Left colon (tissue), 2 donors: ENCODE measurements around the gene TMEM132C. TPM values are rescaled to one million over a fixed set of nuclear protein-coding genes. Genes with fewer than 3 reads are reported as not detected.

ENCODE experiments used
- ATAC-seq: fragments of 200-7000 bp; cut with Tn5 transposase; one replicate; pipeline ENCODE4 v1.9.1; 2020; ENCODE audit warnings: mild to moderate bottlenecking, moderate library complexity
- DNase-seq, 2 donors: peaks; one replicate each; pipeline ENCODE4 v3.0.0-alpha.2; 2020
- intact Hi-C, 2 donors: fragments of 100-400 bp; cut with DNase I in 1 of 2; cut with micrococcal nuclease in 1 of 2; formaldehyde crosslinking; loops; one replicate each; pipeline versions ENCODE4 v1.11.2 to v1.14.0; 2022; cut with DNase I, micrococcal nuclease
- total RNA-seq, 2 donors: library from RNA; stranded (reverse); fragmentation: NEBNext Ultra II Directional; extraction: Animal tissue kit (Norgen Biotek cat#: 25700); gene quantifications; one replicate each; pipeline ENCODE4 v1.2.1, GENCODE V29; 2021
- donor health status: DM: no; HTN: no; CAD: no.
- donor health status: DM: yes; HTN: yes; CAD: no.

Gene TMEM132C
- total RNA-seq, 2 donors from 2014 or later = 0.40 to 0.78 TPM

DNA sequence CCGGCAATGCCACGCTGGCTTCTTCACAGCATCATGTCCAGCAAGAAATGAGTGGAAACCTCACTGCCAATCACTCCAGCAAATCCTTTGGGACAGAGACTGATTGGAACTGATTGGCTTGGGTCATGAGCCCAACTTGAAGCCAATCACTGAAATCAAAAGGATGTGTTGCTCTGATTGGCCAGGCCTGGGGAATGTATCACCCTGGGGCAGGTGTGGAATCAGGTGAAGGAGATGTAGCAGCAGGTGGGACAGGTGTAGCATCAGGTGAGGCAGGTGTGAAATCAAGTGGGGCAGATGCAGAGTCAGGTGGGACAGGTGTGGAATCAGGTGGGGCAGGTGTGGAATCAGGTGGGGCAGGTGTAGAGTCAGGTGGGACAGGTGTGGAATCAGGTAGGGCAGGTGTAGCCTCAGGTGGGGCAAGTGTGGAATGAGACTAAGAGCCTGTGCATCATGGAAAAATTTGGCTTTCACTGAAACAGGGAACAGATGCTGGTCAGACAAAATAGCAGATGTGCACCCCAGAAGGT, 350.4 kb downstream of the TMEM132C start:
- intact Hi-C loops = no loop called here
- ATAC-seq (no peak), DNase-seq (no peak)

GRCh38 chr12:128619263-128619662, 352.3 kb downstream of the TMEM132C start:
- DNase-seq (no peak), ATAC-seq (no peak)
- intact Hi-C loops = no loop called here

DNA sequence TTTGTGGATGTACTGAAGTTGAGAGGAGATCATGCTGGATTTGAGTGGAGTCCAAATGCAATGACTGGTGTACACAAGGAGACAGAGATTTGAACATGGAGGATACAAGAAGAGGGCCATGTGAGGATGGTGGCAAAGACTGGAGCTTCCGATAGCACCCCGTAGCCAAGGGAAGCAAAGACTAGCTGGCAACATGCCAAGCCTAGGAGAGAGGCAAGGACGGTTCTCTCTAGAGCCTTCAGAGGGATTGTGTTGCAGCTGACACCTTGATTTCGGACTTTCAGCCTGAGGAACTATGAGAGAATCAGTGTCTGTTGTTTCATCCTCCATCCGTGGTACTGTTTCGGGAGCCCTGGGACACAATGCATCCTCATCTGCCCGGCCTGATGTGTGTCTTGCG, 354.3 kb downstream of the TMEM132C start:
- intact Hi-C loops = no loop called here
- no peak for ATAC-seq
- no peak for DNase-seq

- intact Hi-C loops = no loop called here
- DNase-seq (no peak), ATAC-seq (no peak)
Observed at GRCh38 chr12:128623748-128624147, 356.8 kb downstream of the TMEM132C start.

GRCh38 chr12:128626808-128627320, 359.9 kb downstream of the TMEM132C start:
- no peak for DNase-seq
- intact Hi-C loops = no loop called here
- ATAC-seq = no peak

- intact Hi-C loops = no loop called here
- DNase-seq (no peak), ATAC-seq (no peak)
Observed at GRCh38 chr12:128627659-128628058, 360.7 kb downstream of the TMEM132C start.

GRCh38 chr12:128629979-128630378, 363.0 kb downstream of the TMEM132C start:
- ATAC-seq (no peak), DNase-seq (no peak)
- intact Hi-C loops = no loop called here

GRCh38 chr12:128637642-128638606, 371.0 kb downstream of the TMEM132C start:
- intact Hi-C loops = no loop called here
- ATAC-seq (peak; percentile 32), DNase-seq (no peak)

DNA sequence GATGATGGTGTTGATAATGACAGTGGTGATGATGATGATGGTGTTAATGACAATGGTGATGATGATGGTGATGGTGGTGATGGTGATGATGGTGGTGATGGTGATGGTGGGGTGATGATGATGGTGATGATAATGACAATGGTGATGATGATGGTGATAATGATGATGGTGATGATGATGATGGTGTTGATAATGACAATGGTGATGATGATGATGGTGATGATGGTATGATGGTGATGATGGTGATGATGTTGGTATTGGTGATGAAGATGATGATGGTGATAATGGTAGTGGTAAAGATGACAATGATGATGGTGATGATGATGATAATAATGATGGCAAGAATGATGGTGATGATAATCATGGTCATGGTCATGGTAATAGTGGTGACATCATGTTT, 372.1 kb downstream of the TMEM132C start:
- DNase-seq (no peak), ATAC-seq (no peak)
- intact Hi-C loops = no loop called here

- intact Hi-C loops = no loop called here
- DNase-seq = no peak
- no peak for ATAC-seq
Observed at GRCh38 chr12:128643155-128643554, 376.2 kb downstream of the TMEM132C start.

DNA sequence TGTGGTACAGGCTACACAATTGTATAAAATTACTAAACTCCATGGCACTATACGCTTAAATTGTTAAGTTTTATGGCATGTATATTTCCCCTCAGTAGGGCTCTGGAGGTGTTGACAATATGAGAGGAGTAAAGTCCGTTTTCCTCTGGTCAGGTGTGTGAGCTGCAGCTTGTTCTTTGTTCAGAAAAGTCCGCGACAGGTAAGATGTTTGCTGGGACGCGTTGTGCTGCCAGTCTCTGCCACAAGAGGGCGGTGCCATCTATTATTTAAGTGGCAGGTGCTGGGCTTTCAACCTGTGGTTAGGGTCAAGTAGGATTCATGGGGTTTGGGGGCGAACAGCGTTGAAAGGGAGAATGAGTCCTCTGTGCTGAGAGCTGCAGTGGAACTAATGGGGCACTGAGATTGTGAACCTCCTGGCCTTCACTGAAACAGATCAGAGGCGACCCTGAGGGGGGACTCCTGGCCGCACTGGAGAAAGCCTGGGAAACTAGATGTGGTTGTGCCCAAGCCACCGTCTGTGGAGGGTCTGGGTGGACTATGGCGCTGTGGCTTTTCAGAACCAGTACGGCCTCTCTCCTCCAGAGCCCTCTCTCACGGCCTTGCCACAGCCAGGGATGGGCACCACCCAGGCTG, 377.8 kb downstream of the TMEM132C start:
- DNase-seq (peak; percentile 46 to 85), ATAC-seq (peak; percentile 100)
- intact Hi-C loops = no loop called here

DNA sequence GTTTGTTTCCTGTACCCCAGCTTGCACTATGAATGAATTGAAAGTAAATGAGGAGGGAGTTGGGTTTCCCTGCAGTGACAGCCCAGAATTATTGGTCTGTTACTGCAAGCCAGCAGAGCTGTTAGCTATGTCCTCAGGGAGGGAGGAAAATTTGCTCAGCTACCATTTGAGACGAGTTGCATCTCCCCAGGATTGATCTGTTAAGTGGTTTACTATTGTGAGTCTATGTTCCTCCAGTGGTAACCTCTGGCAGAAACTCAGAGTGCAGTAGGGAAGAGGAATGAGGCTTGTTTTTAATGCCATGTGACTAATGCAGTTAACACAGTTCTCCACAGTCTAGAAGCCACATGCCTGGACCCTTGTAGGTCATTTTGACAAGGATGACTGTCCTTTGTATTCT, 382.9 kb downstream of the TMEM132C start:
- DNase-seq (no peak), ATAC-seq (no peak)
- intact Hi-C loops = no loop called here

DNA sequence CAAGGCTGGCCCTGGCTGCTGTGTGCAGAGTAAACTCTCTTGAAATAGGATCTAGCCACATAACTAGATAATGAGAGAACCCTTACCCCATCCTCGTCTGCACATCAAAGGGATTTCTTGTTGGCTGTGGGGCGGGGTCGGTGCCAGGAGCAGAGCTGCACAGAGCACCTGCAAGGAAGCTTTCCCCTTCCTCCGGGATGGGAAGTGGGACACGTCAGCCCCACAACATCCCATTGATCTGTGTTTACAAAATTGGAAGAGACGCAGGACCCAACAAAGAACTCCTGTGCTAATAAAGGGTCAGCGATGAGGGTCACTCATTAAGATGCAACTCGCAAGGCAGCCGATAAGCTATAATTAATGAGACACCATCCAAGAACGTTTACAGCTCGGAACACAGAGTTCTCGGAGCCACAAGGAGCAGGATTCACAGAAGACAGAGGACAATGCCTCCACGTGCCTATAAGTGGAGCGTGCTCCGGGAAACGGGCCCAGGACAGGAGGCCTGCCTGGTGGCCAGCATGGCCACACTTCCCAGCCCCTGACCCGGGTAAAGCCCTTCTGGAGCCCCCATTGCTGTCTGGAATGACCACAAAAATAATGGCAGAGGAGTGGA, 385.3 kb downstream of the TMEM132C start:
- ATAC-seq (no peak), DNase-seq (no peak)
- intact Hi-C loops = no loop called here

- DNase-seq = no peak
- intact Hi-C loops = no loop called here
- no peak for ATAC-seq
Observed at GRCh38 chr12:128654468-128654867, 387.5 kb downstream of the TMEM132C start.

GRCh38 chr12:128657378-128657777, 390.4 kb downstream of the TMEM132C start:
- ATAC-seq (no peak), DNase-seq (no peak)
- intact Hi-C loops = no loop called here

DNA sequence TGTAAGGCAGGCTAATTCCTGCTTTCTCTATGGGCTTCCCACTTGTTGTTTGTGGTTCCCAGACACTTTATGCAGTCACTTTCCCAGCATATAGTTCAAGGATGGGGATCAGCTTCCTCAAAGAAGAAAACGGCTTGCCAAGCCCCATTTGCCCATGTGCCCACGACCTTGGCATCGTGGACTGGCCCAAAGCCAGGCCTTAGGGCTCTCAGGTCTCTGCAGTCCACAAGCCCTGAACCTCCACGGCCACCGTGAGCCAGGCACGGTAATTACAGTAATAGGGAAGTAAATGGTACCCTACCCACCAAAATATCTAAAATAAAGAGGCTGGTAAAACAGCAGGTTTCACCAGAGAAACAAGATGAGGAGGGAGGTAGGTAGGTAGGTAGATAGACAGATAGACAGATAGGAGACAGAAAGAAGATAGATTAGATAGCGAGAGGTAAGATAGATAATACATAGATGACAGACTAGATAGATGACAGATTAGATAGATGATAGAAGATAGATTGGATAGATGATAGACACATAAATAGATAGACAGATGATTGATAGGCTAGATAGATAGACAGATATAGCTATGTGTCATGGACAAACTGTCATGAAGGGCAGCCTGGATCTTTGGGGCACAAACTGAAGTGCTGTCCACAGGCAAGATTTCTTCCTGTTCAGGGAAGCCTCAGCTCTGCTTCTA, 393.7 kb downstream of the TMEM132C start:
- intact Hi-C loops = no loop called here
- DNase-seq = no peak
- no peak for ATAC-seq

GRCh38 chr12:128661226-128661569, 394.2 kb downstream of the TMEM132C start:
- intact Hi-C loops = no loop called here
- DNase-seq = no peak
- ATAC-seq = no peak

DNA sequence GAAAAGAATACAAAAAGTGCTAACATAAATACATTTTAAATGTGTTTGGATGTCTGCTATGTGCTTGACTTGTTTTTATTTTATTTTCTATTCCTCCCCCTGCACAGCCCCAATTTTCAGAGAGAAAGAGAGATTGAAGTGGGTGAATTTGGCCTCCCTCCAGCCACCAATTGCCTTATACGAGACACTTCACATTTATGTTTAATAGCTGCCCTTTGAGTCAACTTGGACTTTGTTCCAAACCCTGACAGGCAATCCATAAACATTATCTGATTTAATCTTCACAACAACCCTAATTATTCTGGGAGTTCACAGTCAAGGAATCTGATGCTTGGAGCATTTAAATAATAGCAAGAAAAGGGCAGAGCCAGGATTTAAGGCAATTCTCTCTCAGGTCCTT, 395.1 kb downstream of the TMEM132C start:
- DNase-seq (no peak), ATAC-seq (no peak)
- intact Hi-C loops = no loop called here

DNA sequence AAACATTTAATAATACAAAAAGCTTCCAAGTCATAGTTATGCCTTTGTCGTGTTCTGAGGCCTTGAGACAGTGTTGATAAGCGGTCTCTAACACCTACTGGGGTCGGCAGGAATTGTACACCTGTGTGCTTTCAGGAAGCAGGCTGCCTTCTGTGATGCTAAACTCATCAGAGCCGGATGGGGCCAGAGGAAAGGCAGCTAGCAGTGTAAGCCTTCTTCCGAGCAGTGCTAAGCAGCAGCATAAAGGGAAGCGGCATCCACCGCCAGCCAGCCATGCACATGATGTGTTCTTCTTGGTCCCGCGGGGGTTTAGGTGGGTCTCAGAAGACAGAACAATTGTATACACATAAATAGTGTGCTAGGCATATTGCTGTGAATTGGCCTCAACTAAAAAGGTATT, 397.5 kb downstream of the TMEM132C start:
- DNase-seq = no peak
- no peak for ATAC-seq

More for the DNA sequence above, 397.5 kb downstream of the TMEM132C start:
- intact Hi-C loops = no loop called here
